ENCODE measurements around the gene EYS. TPM values are rescaled to one million over a fixed set of nuclear protein-coding genes. Genes with fewer than 3 reads are reported as not detected.

The EYS gene
- total RNA-seq, 1 experiment from 2014 or later: not detected

DNA sequence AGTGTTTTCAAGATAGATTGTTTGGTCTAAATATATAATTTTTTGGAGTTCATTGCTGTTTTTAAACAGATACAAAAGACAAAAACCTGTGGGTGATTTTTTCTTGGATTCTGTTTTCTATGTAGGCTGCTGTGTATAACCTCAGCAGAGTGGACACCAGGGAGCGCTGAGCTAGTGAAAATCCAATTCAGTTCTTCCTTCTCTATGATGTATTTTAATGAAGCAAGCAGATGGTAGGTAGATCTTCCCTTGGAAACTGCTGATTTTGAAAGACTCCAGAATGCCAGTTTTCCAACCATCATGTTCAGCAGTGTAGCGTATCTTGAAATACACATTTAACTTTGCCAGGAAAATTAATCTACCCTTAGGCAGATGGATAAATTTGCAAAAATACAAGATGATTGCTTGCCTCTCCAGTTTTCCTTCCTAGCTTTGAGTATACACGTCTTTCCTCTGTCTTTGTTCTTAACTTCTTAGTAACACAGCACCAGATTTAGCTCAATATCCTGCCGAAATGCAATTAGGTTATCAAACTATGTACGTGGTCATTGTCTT lies 1893.4 kb downstream of the EYS start:
- no peaks in the 10 kb centered on the region for H3K79me2 ChIP-seq (ENCODE audit: insufficient read depth, low read length)
- no peak overlapping the region for H3K4me3 Mint-ChIP-seq
- no peak overlapping the region for H2BK20ac ChIP-seq (ENCODE audit: low read depth, low read length, poor library complexity, severe bottlenecking)
- DNase-seq: no peak
- no peaks in the 10 kb centered on the region for H3K9me3 Mint-ChIP-seq
- no peak overlapping the region for H2BK120ac ChIP-seq (ENCODE audit: low read depth, low read length, poor library complexity, severe bottlenecking)
- H4K20me1 ChIP-seq (ENCODE audit: control insufficient read depth, insufficient read depth, insufficient read length): no peaks in the 10 kb centered on the region
- H4K8ac ChIP-seq (replicated peaks; ENCODE audit: insufficient read length, low read depth, low read length): no peak overlapping the region
- no peaks in the 10 kb centered on the region for H3K4me1 ChIP-seq (ENCODE audit: insufficient read depth, low read length)
- H3K4ac ChIP-seq (ENCODE audit: low read depth, low read length): no peak overlapping the region
- no peak overlapping the region for H2BK5ac ChIP-seq (ENCODE audit: insufficient read length, low read length)
- no CpG with 5 or more reads among the region's 5 CpGs for WGBS (ENCODE audit: extremely low coverage, insufficient read length, low lambda C conversion rate)
- no peak overlapping the region for H3K4me2 ChIP-seq (ENCODE audit: insufficient read depth, insufficient read length, low read length)
- H3K14ac ChIP-seq (ENCODE audit: insufficient read depth, low read length): no peak overlapping the region
- no peak overlapping the region for H3K27ac ChIP-seq (ENCODE audit: insufficient read length, low read depth, low read length)
- TF ChIP-seq, protein P1, sequence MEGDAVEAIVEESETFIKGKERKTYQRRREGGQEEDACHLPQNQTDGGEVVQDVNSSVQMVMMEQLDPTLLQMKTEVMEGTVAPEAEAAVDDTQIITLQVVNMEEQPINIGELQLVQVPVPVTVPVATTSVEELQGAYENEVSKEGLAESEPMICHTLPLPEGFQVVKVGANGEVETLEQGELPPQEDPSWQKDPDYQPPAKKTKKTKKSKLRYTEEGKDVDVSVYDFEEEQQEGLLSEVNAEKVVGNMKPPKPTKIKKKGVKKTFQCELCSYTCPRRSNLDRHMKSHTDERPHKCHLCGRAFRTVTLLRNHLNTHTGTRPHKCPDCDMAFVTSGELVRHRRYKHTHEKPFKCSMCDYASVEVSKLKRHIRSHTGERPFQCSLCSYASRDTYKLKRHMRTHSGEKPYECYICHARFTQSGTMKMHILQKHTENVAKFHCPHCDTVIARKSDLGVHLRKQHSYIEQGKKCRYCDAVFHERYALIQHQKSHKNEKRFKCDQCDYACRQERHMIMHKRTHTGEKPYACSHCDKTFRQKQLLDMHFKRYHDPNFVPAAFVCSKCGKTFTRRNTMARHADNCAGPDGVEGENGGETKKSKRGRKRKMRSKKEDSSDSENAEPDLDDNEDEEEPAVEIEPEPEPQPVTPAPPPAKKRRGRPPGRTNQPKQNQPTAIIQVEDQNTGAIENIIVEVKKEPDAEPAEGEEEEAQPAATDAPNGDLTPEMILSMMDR (conservative IDR thresholded peaks at IDR 0.05): peak; percentile 34; the same call in 1 of the 3 replicates
- H3K9ac ChIP-seq (ENCODE audit: extremely low read depth, insufficient read length, low read length): no peak overlapping the region
- no peak overlapping the region for H3K23ac ChIP-seq (ENCODE audit: insufficient read length, low read depth, low read length)
- no peak overlapping the region for H2AFZ ChIP-seq (ENCODE audit: low read length)
- H3K23me2 ChIP-seq (ENCODE audit: insufficient read length, low read depth, low read length, poor library complexity, severe bottlenecking): no peaks in the 10 kb centered on the region
- no peak overlapping the region for H2BK15ac ChIP-seq (ENCODE audit: low read depth, low read length)
- no peaks in the 10 kb centered on the region for H3K27me3 ChIP-seq (ENCODE audit: insufficient read depth, low read length)
- no peak overlapping the region for H4K5ac ChIP-seq (ENCODE audit: insufficient read length, low read depth, low read length)
- H2AK5ac ChIP-seq (ENCODE audit: insufficient read length, low read length): no peak overlapping the region
- no peaks in the 10 kb centered on the region for H3K79me1 ChIP-seq (ENCODE audit: insufficient read depth, low read depth, low read length, poor library complexity, severe bottlenecking)
- no peak overlapping the region for H3K56ac ChIP-seq (ENCODE audit: insufficient read length, low read depth, low read length)
- no peaks in the 10 kb centered on the region for H3K9me3 ChIP-seq (ENCODE audit: control insufficient read depth, low read depth, low read length)
- H3T11ph ChIP-seq (ENCODE audit: low read length): no peak overlapping the region
- H3K27me3 Mint-ChIP-seq (ENCODE audit: low read depth): no peaks in the 10 kb centered on the region
- no peak overlapping the region for H3K18ac ChIP-seq (ENCODE audit: insufficient read length, low read depth, low read length)
- no peak overlapping the region for H3K27ac Mint-ChIP-seq
- H3K4me1 Mint-ChIP-seq: peaks cover 3 to 9% of the 10 kb centered on the region in 2 experiments; a peak in 2 of 4 replicates
- no peaks in the 10 kb centered on the region for H3K36me3 Mint-ChIP-seq (ENCODE audit: insufficient read depth in 1 of 3, low read depth in 3 of 3)
- H2BK12ac ChIP-seq (ENCODE audit: insufficient read length, low read depth, low read length): no peak overlapping the region
- no peak overlapping the region for H4K91ac ChIP-seq (ENCODE audit: insufficient read length, low read depth, low read length)
